Activated T-cell treated with anti-CD3 and anti-CD28 coated beads for 48 hours (primary cell): ENCODE measurements around the gene MRM2.
A peak's percentile ranks its signal among the peaks of the same experiment; 100 is the strongest.

Experiments used
- DNase-seq: peaks from one replicate; pipeline ENCODE4 v3.0.0-alpha.2; 2020; ENCODE audit warnings: low read depth

Gene MRM2

GRCh38 chr7:2247141-2247995, 5.4 kb upstream of the MRM2 start:
- peak; percentile 26 for DNase-seq

GRCh38 chr7:2245883-2246675, 4.1 kb upstream of the MRM2 start:
- DNase-seq = no peak

- DNase-seq = no peak
Observed at GRCh38 chr7:2244404-2244995, 2.5 kb upstream of the MRM2 start.

DNA sequence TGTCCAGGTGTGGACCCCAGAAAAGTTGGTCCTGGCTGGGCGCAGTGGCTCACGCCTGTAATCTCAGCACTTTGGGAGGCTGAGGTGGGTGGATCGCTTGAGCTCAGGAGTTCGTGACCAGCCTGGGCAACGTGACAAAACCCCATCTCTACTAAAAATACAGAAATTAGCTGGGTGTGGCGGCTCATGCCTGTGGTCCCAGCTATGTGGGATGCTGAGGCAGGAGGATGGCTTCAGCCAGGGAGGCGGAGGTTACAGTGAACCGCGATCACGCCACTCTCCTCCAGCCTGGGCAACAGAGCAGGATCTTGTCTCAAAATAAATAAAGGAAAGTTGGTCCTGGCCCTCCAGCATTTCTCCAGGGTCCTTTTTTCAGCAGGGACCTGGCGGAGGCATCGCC, 1.5 kb upstream of the MRM2 start:
- no peak for DNase-seq

DNA sequence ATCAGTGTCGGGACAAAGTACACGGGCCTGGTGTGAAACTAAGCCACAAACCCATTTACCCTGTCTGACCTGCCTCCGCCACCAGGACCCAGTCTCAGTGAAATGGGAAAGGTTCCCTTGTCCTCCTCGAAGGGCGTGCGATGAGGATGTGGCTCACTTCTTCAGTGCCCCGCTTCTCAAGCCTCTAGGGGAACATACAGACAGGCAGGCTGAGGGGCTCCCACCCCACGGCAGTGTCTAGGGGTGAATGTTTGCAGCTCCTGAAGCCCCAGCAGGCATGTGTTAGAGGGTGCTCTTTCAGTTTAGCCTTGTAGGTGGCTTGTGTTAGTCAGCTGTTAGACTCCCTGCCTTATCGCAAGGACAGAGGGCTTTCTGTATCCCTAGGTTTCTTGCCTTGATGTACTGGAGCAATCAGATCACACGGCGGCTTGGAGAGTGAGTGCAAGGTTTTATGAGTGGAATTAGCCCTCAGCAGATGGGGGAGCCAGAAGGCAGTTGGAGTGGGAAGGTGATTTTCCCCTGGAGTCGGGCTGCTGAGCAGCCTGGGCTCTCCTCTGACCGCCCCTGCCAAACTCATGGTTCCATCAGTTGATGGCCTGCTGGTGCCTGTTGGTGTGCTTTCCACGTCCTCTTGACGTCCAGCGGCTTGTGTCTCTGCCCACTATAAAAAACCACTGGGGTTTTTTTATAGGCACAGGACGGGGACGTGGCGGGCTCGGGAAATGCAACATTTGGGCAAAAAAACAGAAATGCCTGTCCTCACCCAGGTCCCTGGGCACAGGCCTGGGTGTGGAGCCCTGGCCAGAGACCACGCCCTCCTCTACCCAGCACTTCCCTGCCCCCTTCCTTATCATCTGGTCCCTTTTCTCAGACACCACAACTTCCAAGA, 780 bp upstream of the MRM2 start:
- DNase-seq = peak; percentile 30

DNA sequence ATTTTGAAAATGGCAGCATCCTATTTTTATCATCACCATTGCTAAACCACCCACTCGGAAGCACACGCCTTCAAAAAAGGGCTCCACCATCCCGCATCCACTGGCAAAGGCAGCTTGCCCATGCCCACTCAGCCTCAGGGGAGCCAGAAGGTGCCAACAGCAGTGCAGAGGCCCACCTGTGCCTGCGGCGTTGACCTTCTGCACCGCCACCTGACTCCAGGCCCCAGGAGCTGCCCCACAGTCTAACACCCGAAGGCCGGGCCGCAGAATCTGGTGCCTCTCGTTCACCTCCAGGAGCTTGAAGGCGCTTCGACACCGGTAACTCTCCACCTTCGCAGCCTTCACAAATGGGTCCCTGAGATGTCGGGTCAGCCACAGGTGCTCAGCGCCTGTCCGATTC, 2.8 kb downstream of the MRM2 start:
- DNase-seq = no peak

DNA sequence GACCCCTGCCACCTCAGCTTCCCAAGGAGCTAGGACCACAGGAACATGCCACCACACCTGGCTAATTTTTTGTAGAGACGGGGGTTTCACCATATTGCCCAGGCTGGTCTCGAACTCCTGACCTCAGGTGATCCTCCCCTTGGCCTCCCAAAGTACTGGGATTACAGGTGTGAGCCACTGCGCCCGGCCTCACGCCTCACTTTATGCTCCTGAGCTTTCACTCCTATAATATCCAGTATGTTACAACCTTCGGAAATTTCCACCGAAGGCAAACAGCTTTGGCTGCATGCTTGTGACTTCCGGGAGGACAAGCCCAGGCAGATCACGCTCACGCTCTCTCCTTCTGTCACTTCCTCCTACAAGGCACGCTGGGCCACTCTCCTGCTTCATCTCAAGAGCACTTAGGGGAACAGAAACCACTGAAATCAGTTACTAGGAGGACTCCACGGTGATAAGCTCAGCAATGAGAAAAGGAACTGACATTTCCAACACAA, 4.8 kb downstream of the MRM2 start:
- DNase-seq = no peak

DNA sequence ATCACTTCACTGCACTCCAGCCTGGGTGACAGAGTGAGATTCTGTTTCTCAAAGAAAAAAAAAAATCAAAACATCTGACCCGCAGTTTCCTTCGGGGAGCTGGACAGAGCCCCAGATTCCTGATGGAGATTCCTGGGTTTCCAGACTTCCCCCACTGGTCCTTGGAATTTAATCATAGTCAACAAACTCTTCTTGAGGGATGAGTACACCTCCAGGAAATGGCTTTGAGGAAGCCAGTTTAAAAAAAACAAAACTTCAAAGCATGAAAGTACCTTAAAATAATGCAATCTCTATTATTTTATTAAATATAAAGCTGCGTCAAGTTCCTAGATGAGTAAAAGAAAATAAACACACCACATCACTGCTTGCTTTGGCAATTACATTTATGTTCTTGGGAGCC, 8.1 kb downstream of the MRM2 start:
- DNase-seq = no peak

GRCh38 chr7:2232766-2233520, 9.1 kb downstream of the MRM2 start, which contains the start of gene MAD1L1:
Gene MAD1L1 (minus strand): TSS chr7:2232945. CDS start chr7:2230133, 2,812 bp downstream.
- DNase-seq = peak; percentile 85

DNA sequence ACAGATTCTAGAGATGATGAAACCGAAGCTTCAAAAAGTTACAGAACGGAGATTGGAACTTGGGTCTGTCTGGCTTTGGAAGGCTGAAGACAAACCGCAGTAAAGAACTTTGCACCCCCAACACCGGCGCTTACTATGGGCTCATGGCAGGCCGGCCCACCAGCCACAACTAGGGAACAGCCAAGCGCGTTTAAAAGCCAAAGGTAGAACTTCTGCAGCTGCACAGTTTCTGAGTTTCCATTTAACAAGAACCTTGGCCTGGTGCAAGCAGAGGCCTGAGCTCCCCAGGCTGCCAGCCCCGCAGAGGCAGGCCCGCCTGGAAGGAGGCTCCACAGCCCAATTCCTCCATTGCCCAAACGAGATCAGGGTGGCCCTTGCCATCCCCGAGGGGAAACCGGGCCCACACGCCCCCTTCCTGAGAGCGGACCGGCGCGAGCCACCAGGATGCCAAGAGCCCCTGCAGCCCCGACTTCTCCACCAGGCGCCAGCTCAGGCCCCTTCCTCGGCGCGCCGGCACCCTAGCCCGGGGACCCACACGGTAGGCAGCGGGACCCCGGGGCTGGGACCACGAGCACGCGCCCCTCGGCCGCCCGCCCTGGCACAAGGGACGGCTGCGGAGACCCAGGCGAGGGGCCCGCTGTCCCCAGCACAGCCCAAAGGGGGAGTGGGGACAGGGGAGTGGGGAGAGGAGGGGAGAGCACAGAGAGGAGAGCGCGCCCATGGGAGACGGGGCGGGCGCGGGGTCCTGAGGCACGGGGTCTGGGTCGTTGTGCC, 9.8 kb downstream of the MRM2 start:
- peak; percentile 15 for DNase-seq

DNA sequence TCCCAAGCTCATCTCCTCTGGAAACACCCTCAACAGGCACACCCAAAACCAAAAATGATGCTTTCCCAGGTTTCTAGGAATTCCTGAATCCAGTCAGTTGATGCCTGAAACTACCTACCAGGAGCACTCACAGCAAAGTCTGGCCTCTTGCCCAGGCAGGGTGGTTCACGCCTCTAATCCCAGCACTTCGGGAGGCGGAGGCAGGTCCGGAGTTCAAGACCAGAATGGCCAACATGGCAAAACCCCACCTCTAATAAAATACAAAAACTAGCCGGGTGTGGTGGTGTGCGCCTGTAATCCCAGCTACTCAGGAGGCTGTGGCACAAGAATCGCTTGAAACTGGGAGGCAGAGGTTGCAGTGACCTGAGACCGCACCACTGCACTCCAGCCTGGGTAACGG, 11.1 kb downstream of the MRM2 start:
- no peak for DNase-seq

DNA sequence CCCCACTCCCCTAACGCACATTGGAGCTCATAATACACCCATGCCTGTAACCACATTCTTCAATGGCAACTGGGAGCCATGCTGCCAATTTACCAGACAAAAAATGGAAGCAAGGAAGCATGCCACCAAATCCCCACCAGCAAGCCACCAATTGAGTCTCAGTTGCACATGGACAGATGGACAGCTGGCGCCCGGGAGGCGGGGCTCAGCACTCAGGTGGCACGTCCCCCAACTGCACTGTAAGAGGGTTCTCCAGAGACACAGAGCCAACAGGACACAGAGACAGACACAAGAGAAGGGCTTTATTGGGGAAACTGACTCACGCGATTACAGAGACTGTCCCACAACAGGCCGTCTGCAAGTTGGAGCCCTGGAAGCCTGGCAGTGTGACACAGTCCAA, 11.8 kb downstream of the MRM2 start:
- DNase-seq = no peak

- DNase-seq = no peak
Observed at GRCh38 chr7:2229467-2229866, 12.5 kb downstream of the MRM2 start.

- no peak for DNase-seq
Observed at GRCh38 chr7:2228921-2229320, 13.1 kb downstream of the MRM2 start.

DNA sequence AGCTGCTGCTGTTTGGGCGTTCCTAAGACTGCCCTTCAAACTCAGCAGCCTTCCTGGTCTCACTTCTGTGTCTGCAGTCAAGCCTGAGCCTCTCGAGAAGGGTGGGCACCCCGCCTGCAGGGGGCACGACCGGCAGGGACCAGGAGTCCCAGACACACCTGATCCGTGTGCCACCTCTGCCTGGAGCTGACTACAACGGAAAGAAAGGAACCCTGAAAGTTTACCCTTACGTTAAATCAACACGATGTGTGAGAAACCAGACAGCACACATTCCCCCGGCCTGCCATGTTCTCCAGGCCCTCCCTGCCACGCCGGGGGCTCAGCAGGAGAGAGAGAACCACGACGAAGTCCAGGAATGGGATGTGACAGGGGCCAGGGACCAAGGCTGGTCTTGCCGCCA, 14.3 kb downstream of the MRM2 start:
- DNase-seq = no peak

- no peak for DNase-seq
Observed at GRCh38 chr7:2225830-2226229, 16.2 kb downstream of the MRM2 start.

GRCh38 chr7:2225336-2225735, 16.7 kb downstream of the MRM2 start:
- DNase-seq = no peak

DNA sequence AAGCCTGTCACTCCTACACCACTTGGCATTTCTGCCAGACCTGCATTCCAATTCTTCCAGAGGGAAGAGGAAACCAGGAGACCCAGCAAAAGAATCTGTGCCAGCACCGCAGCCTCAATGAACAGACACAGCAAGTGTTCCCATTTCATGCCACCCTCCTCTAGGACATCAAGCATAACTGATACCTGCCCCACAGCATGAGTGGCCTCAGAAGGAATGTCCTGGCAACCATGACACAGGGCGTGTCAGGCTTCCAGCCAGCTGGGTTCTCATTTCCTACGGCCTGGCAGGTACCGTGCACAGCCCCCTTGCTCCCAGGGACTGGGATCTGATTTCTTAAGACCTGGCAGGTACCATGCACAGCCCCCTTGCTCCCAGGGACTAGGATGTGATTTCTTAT, 17.1 kb downstream of the MRM2 start:
- no peak for DNase-seq

DNA sequence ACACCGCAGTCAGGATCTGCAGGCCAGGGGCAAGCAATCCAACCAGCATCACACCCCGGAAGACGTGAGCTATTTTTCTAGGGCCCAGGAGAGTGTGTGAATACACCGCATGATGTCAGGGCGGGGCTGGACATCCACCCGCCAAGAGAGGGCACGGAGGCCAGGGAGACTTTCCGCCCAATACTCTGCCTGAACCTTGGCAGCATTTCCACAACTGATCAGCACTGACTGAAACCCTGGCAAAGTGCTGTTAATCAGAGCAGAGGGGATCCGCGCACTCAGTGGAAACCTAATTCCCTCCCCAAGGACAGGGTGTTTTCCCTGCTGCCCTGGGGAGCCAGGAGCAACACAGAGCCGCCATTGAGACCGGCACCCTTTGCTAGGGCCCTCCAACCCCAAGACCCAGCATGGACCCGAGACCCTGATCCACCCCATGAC, 17.5 kb downstream of the MRM2 start:
- no peak for DNase-seq

GRCh38 chr7:2223321-2223720, 18.7 kb downstream of the MRM2 start:
- DNase-seq = no peak
